Activated T-cell treated with anti-CD3 and anti-CD28 coated beads, Interleukin-2, amount 50 U/mL, for 24 hours (primary cell): ENCODE measurements around the gene TREML2.

Experiments used
- DNase-seq: peaks from one replicate; pipeline ENCODE4 v3.0.0-alpha.2; 2020
- H3K27ac Mint-ChIP-seq: 2 replicates; pipeline ENCODE4 v1.8.0; 2020; ENCODE audit warnings: mild to moderate bottlenecking, mixed read lengths
- H3K27me3 Mint-ChIP-seq: 2 replicates; pipeline ENCODE4 v1.8.0; 2020; ENCODE audit warnings: mixed read lengths
- H3K36me3 Mint-ChIP-seq: 2 replicates; pipeline ENCODE4 v1.8.0; 2020; ENCODE audit warnings: low read depth, mixed read lengths
- H3K4me1 Mint-ChIP-seq: 2 replicates; pipeline ENCODE4 v1.8.0; 2020; ENCODE audit warnings: low read depth, mixed read lengths
- H3K4me3 Mint-ChIP-seq: 2 replicates; pipeline ENCODE4 v1.8.0; 2020; ENCODE audit warnings: mild to moderate bottlenecking, moderate library complexity, mixed read lengths
- H3K9me3 Mint-ChIP-seq: 2 replicates; pipeline ENCODE4 v1.8.0; 2020; ENCODE audit warnings: mixed read lengths

TREML2 gene

DNA sequence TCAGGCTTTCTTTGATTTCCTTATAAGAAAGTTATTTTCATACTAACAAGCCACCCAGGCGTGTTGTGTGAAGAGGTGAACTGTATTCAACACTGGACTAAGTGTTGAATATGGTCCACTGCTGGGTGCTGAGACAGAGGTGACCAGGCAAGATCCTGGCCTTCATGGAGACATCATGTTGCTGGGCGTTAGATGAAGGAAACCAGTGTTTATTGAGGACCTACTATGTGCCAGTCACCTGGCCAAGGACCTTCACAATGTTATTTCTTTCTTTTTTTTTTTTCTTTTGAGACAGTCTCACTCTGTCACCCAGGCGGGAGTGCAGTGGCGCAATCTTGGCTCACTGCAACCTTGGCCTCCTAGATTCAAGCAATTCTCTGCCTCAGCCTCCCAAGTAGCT lies 44.9 kb downstream of the TREML2 start:
- Mint-ChIP-seq H3K36me3 (no peaks in the 10 kb centered on the region), H3K4me3 (no peak overlapping the region), H3K4me1 (no peaks in the 10 kb centered on the region), H3K27me3 (no peaks in the 10 kb centered on the region), H3K9me3 (no peaks in the 10 kb centered on the region), H3K27ac (no peak overlapping the region)
- DNase-seq: no peak

DNA sequence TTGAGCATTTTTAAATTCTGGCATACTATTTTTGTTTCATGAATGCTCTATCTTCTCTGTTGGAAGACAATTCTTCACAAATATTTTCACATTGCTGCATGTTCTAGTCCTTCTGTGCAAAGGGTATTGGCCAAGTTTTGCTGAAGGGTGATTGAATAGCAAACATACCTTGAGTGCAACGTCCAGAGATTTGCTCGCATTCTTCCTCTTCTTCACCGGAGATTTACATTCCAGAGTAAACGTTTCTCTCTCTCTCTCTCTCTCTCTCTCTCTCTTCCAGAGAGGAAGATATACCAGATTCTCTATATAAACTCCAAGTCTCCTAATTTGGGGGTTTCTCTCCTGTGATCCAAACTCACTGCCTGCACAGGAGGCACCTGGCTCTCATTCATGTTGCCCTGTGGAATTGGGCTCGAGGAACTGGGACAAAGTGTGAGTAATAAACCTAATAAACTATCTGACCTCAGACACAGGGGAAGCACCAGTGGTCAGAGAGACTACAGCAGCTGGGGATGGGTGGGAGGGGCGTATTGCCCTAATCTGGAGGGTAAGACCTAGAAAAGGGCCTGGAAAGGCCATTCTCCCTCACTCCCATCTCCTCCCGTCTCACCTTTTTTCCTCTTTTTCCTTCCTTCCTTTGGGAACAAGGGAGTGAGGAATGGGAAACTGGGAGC lies 45.7 kb downstream of the TREML2 start:
- Mint-ChIP-seq H3K27ac (no peak overlapping the region), H3K36me3 (no peaks in the 10 kb centered on the region), H3K4me3 (no peak overlapping the region), H3K9me3 (no peaks in the 10 kb centered on the region), H3K4me1 (no peaks in the 10 kb centered on the region), H3K27me3 (no peaks in the 10 kb centered on the region)
- DNase-seq: no peak

DNA sequence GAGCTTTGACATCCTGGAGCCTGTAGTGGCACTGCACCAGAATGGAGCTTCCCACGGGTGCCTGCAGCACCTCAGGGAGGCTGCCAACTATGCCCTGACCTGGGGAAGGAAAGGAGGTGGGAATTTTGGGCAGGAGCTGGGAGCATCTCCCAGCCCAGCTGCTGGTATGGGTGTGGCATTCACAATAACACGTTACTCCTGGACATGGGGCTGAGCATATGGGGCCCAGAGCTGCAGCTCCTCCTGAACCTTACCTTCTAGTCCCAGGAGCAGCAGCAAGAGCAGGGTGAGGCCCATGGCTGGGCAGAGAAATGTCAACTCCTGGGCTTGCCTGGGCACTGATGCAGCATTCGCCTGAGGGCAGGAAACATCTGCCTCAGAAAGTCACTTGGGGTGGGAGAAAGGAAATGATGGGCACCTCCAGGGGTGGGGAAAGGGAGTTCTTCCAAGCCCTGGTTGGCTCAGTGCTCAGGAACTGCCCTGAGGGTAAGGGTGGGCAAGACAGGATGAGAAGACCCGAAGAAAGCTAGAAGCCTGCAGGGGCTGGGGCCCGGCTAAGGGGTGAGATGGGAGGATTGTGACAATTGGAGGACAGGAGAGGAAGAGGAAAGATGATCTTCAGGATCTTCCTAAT lies 46.8 kb downstream of the TREML2 start, which contains the start of gene TREML1:
TREML1 (minus strand) TSS at position 356 of the 634 bp plus-strand sequence; CDS start at position 297, 59 bp downstream.
- H3K9me3 Mint-ChIP-seq: no peaks in the 10 kb centered on the region
- H3K27me3 Mint-ChIP-seq: no peaks in the 10 kb centered on the region
- no peak within 1 kb of the TSS for H3K4me3 Mint-ChIP-seq
- DNase-seq: no peak
- no peak within 1 kb of the TSS for H3K27ac Mint-ChIP-seq
- H3K4me1 Mint-ChIP-seq: no peaks in the 10 kb centered on the region
- H3K36me3 Mint-ChIP-seq: no peaks in the 10 kb centered on the region

DNA sequence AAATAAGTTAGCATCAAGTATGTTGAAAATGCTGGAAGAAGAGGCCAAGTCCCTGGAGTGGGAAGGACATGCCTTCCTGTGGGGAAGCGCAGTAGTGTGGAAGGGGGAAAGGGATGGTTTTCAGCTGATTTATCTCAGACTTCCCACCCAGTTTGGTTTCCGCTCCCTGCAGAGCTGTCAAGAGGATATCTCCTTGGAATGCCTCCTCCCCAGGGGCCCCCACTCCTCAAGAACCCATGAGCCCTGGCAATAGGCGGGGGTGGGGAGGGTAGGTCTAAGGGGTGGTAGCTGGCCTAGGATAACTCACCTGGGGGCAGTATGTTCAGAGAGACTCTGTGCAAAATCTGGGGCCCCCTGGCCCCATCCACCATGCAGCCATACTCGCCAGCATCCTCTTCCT lies 47.5 kb downstream of the TREML2 start:
- no peaks in the 10 kb centered on the region for H3K27me3 Mint-ChIP-seq
- DNase-seq: no peak
- H3K4me1 Mint-ChIP-seq: peaks cover 1% of the 10 kb centered on the region
- no peak overlapping the region for H3K27ac Mint-ChIP-seq
- H3K36me3 Mint-ChIP-seq: no peaks in the 10 kb centered on the region
- H3K4me3 Mint-ChIP-seq: no peak overlapping the region
- H3K9me3 Mint-ChIP-seq: no peaks in the 10 kb centered on the region

DNA sequence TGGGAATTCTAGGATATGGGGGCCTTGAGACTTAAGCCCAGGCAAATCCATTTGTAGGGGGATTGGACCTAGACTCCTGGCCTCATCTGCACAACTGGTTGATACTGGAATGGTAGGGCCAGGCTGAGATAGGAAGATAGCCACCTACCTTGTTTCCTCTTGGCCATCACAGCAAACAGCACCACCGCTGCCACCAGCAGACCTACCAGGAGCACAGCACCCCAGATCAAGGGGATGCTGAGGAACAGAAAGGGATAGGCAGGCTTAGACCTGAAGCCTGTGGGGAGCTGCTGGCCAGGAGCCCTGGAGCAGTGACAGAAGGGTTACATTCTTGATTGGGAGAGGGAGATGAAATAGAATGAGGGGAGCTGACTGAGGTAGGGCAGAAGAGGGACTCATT lies 50.3 kb downstream of the TREML2 start:
- no peak for DNase-seq
- Mint-ChIP-seq H3K27me3 (no peaks in the 10 kb centered on the region), H3K36me3 (peaks cover 5% of the 10 kb centered on the region), H3K4me1 (peaks cover 11% of the 10 kb centered on the region), H3K9me3 (no peaks in the 10 kb centered on the region), H3K27ac (no peak overlapping the region), H3K4me3 (no peak overlapping the region)

DNA sequence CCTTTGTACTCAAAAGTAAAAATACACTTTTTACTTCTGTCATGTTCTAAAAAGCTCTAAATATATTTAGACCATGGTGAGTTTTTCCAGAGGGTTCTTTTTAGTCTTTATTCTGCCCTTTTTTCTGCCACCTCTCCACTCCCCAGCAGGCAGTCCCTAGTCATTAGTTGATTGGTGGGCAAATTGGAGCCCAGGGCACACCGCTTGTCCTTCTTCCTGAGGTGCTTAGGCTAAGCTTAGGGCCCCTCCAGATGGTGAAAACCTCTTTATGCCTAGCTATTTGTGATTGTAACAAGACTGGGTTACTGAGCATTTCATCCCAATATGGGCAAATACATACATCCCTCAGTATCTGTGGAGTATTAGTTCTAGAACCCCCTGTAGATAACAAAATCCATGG lies 53.0 kb downstream of the TREML2 start:
- no peak overlapping the region for H3K27ac Mint-ChIP-seq

More for the DNA sequence above, 53.0 kb downstream of the TREML2 start:
- H3K36me3 Mint-ChIP-seq: peaks cover 20% of the 10 kb centered on the region
- DNase-seq: no peak
- H3K27me3 Mint-ChIP-seq: no peaks in the 10 kb centered on the region
- no peaks in the 10 kb centered on the region for H3K9me3 Mint-ChIP-seq
- no peak overlapping the region for H3K4me3 Mint-ChIP-seq
- peaks cover 11% of the 10 kb centered on the region for H3K4me1 Mint-ChIP-seq
